ENCODE data around the gene MYL10. TPM values are rescaled to one million over a fixed set of nuclear protein-coding genes. Genes with fewer than 3 reads are reported as not detected.

Gene MYL10
- total RNA-seq, 4 donors from 2014 or later, result not detected

- no peaks in the 10 kb centered on the region for H3K9me3 ChIP-seq
- no peak overlapping the region for H3K4me3 ChIP-seq
- TF ChIP-seq EP300 (IDR thresholded peaks at IDR 0.05; ENCODE audit: low read depth) (no peak), CTCF (IDR thresholded peaks at IDR 0.05) (no peak), POLR2A (IDR thresholded peaks at IDR 0.05) (no peak), POLR2AphosphoS5 (IDR thresholded peaks at IDR 0.05) (no peak)
- WGBS, 2 donors (ENCODE audit: low coverage in 1 of 2), result 63 to 84% methylated on average over 3 to 15 of the region's 18 CpGs
- DNase-seq, result no peak
- no peak overlapping the region for H3K27ac ChIP-seq
- intact Hi-C loops (cut with DNase I; ENCODE audit: low total_unique reads), result no loop called here
- in situ Hi-C loops (cut with MboI; ENCODE audit: low pct_ligation_motif_present in 1 of 4, low pct_unique_long_range_greater_than_20kb in 1 of 4, low sequenced_read_pairs in 3 of 4), result no loop called here
- no peaks in the 10 kb centered on the region for H3K27me3 ChIP-seq
- H3K4me1 ChIP-seq, result peaks cover 2 to 11% (median 8%) of the 10 kb centered on the region in 4 donors
- no peaks in the 10 kb centered on the region for H3K36me3 ChIP-seq
Measured at GRCh38 chr7:101590663-101591435, 38.2 kb downstream of the MYL10 start.

GRCh38 chr7:101589976-101590662 is 39.0 kb downstream of the MYL10 start:
- Histone ChIP-seq H3K9me3 (no peaks in the 10 kb centered on the region), H3K27me3 (no peaks in the 10 kb centered on the region), H3K27ac (no peak overlapping the region), H3K4me1 (peaks cover 6 to 18% (median 14%) of the 10 kb centered on the region in 4 donors), H3K4me3 (no peak overlapping the region), H3K36me3 (no peaks in the 10 kb centered on the region)
- WGBS, 2 donors (ENCODE audit: low coverage in 1 of 2), result 60 to 86% methylated on average over 1 to 15 of the region's 15 CpGs
- intact Hi-C loops (cut with DNase I; ENCODE audit: low total_unique reads), result no loop called here
- no peak for DNase-seq
- TF ChIP-seq POLR2AphosphoS5 (IDR thresholded peaks at IDR 0.05), result no peak
- in situ Hi-C loops (cut with MboI; ENCODE audit: low pct_ligation_motif_present in 1 of 4, low pct_unique_long_range_greater_than_20kb in 1 of 4, low sequenced_read_pairs in 3 of 4), result no loop called here

GRCh38 chr7:101589052-101589451 is 40.0 kb downstream of the MYL10 start:
- TF ChIP-seq CTCF (IDR thresholded peaks at IDR 0.05) (no peak), EP300 (IDR thresholded peaks at IDR 0.05; ENCODE audit: low read depth) (no peak), POLR2A (IDR thresholded peaks at IDR 0.05) (no peak), POLR2AphosphoS5 (IDR thresholded peaks at IDR 0.05) (no peak)
- intact Hi-C loops (cut with DNase I; ENCODE audit: low total_unique reads) (no loop called here), in situ Hi-C loops (cut with MboI; ENCODE audit: low pct_ligation_motif_present in 1 of 4, low pct_unique_long_range_greater_than_20kb in 1 of 4, low sequenced_read_pairs in 3 of 4) (no loop called here)
- Histone ChIP-seq H3K27me3 (no peaks in the 10 kb centered on the region), H3K4me1 (peaks cover 6 to 27% (median 17%) of the 10 kb centered on the region in 4 donors), H3K9me3 (no peaks in the 10 kb centered on the region), H3K36me3 (no peaks in the 10 kb centered on the region), H3K4me3 (no peak overlapping the region), H3K27ac (no peak overlapping the region)
- WGBS, 2 donors (ENCODE audit: low coverage in 1 of 2), result 84% methylated on average over 5 of the region's 5 CpGs; no CpG with 5 or more reads in 1 of the 2 donors
- no peak for DNase-seq

- 82 to 87% methylated on average over 6 to 9 of the region's 9 CpGs for WGBS, 2 donors (ENCODE audit: low coverage in 1 of 2)
- Histone ChIP-seq H3K4me1 (peaks cover 6 to 27% (median 17%) of the 10 kb centered on the region in 4 donors), H3K36me3 (no peaks in the 10 kb centered on the region), H3K9me3 (no peaks in the 10 kb centered on the region), H3K27ac (no peak overlapping the region), H3K27me3 (no peaks in the 10 kb centered on the region), H3K4me3 (no peak overlapping the region)
- in situ Hi-C loops (cut with MboI; ENCODE audit: low pct_ligation_motif_present in 1 of 4, low pct_unique_long_range_greater_than_20kb in 1 of 4, low sequenced_read_pairs in 3 of 4) (no loop called here), intact Hi-C loops (cut with DNase I; ENCODE audit: low total_unique reads) (no loop called here)
- no peak for TF ChIP-seq EP300 (IDR thresholded peaks at IDR 0.05; ENCODE audit: low read depth)
- no peak for TF ChIP-seq CTCF (IDR thresholded peaks at IDR 0.05)
- TF ChIP-seq POLR2A (IDR thresholded peaks at IDR 0.05), result no peak
- no peak for TF ChIP-seq POLR2AphosphoS5 (IDR thresholded peaks at IDR 0.05)
- no peak for DNase-seq
Measured at GRCh38 chr7:101588131-101588935, 40.8 kb downstream of the MYL10 start.

Measured in transverse colon (tissue), 4 donors.